ENCODE results near the gene ARL8B. TPM values are rescaled to one million over a fixed set of nuclear protein-coding genes. Genes with fewer than 3 reads are reported as not detected.

The ARL8B gene
- total RNA-seq, 1 donor from 2014 or later = 47.3 TPM

- DNase-seq (ENCODE audit: low read depth, low spot score) = no peak
Measured at GRCh38 chr3:5205165-5205941, 83.3 kb downstream of the ARL8B start.

GRCh38 chr3:5210926-5211325 is 88.8 kb downstream of the ARL8B start:
- no peak for DNase-seq (ENCODE audit: low read depth, low spot score)

- no peak for DNase-seq (ENCODE audit: low read depth, low spot score)
Measured at GRCh38 chr3:5212628-5213573, 90.8 kb downstream of the ARL8B start.

GRCh38 chr3:5213574-5213966 is 91.5 kb downstream of the ARL8B start:
- DNase-seq (ENCODE audit: low read depth, low spot score) = no peak

DNA sequence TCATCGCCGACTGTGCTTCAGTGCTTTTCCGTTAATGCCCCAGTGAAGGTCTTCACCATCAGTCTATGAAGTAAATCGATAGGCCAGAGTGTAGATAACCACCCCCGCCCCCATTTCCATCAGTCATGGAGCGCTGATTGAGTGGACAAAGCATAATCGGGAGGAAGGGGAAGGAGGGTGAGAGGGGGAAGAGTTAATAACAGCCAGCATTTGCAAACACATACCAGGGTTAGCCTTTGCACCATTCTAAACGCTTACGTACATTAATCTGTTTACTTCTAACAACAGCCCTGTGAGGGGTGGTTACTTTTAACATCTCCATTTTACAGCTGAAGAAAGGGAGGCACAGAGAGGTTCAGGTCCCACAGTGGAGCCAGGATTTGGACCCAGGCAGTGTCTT is 92.3 kb downstream of the ARL8B start:
- no peak for DNase-seq (ENCODE audit: low read depth, low spot score)

DNA sequence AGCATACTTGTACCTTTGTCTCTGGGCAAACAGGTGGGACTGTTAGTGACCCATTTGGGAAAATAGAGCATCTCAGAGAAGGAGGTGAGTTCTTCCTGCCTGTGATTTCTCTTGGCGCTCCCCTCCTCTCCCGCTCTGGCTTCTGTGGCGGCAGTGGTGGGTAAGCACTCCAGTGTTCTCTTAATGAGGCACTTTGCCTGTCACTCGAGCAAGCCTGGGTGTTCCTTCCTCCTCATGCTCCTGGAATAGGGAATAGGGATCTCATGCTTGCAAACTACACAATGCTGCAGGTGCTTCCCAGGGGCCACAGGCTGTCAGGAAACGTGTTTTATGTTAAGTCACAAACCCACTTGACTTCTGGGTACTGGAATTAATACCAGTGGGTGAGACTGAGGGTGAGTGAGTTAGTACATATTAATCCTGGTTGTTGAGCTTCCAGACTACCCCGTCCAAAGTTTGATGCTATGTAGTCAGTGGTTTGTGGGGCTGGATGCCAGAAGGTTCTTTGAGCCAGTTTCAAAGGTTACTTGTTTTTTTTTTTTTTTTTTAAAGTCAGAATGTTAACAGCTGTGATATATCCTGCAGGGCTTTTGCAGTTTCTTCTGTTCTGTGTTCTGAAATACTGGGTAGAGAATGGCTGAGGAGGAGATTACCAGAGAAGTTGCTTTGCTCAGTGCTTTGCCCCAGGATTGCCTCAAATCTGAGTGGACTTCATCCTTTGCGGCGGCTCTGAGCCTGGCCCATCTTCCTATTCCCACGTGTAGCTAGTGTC is 95.9 kb downstream of the ARL8B start:
- DNase-seq (ENCODE audit: low read depth, low spot score) = no peak

- DNase-seq (ENCODE audit: low read depth, low spot score) = no peak
Measured at GRCh38 chr3:5218815-5219214, 96.7 kb downstream of the ARL8B start.

GRCh38 chr3:5219216-5219615 is 97.1 kb downstream of the ARL8B start:
- no peak for DNase-seq (ENCODE audit: low read depth, low spot score)

DNA sequence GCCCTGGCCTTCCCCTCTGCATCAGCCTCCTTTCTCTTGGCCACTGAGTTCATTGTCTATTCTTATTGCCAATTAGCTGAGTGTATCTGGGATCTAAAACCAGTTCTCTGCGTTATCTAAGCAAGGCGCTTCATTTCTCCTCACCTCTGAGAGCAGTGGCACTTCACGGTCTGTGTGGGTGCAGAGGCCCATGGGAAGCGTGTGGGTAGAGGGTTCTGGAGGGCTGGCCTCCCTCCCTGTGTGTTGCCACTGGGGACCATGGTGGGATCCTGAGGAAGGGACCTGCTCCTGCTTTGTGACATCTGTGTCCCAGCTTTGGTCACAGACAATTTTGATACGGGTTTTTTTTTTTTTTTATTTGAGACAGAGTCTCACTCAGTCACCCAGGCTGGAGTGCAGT is 98.1 kb downstream of the ARL8B start:
- no peak for DNase-seq (ENCODE audit: low read depth, low spot score)

DNA sequence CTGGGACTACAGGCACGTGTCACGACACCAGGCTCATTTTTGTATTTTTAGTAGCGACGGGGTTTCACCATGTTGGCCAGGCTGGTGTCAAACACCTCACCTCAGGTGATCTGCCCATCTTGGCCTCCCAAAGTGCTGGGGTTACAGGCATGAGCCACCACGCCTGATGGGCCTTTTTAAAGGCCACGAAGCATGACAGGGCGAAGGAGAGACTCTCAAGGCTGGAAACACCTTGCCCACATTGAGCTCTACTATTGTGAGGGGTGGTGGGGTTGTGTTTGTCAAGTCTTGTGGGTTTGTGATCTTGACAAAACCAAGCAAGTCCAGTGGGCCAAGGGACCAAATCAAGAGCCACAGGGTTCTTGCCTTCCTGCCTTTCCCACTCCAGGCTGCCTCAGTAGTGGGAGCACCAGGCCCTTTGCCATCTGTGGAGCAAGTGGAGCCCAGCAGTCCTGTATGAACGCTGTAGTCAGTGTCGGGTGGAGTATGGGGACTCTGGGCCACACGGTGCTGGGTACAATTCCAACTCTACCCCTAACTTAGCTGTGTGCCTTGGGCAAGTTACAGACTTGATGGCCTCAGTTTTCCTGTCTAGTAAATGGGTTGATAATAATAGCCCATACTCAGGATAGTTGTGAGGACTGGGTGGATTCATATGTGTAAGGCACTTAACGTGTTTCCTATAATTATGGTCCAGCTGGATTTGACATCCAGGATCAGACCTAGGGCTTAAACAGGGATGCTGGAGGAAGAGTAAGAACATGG is 98.8 kb downstream of the ARL8B start:
- DNase-seq (ENCODE audit: low read depth, low spot score) = no peak

DNA sequence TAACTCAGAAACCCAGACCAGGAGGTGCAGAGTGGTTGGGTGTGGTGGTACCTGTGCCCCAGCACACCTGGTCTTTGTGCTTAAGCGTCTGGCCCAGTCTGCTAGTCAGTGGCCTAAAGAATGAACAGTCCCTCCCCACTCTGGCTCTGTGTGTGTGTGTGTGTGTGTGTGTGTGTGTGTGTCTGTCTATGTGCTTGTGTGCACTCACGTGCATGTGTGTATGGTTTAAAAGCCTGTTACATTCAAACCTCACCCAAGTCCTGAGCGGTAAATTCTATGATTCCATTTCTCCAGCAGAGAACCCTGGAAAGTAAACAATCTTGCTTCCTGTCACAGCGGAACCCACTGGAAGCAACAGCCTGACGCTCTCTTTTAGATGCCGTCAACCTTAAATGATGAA is 99.6 kb downstream of the ARL8B start:
- no peak for DNase-seq (ENCODE audit: low read depth, low spot score)

GRCh38 chr3:5222283-5223005 is 100.4 kb downstream of the ARL8B start:
- DNase-seq (ENCODE audit: low read depth, low spot score) = no peak

DNA sequence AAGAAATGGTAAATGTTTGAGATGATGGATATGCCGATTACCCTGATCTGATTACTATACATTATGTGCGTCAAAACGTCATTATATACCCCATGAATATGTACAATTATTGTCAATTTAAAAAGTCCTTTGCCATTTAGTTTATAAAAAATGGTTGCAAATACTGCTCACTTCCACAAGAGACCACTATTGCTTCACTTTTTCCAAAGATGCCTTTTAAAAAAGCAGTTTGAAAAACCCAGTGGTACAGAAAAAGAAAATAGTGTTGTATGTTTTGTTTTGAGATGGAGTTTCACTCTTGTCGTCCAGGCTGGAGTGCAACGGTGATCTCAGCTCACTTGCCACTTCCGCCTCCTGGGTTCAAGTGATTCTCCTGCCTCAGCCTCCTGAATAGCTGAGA is 104.7 kb downstream of the ARL8B start:
- no peak for DNase-seq (ENCODE audit: low read depth, low spot score)

- DNase-seq (ENCODE audit: low read depth, low spot score) = no peak
Measured at GRCh38 chr3:5227812-5228211, 105.7 kb downstream of the ARL8B start.

DNA sequence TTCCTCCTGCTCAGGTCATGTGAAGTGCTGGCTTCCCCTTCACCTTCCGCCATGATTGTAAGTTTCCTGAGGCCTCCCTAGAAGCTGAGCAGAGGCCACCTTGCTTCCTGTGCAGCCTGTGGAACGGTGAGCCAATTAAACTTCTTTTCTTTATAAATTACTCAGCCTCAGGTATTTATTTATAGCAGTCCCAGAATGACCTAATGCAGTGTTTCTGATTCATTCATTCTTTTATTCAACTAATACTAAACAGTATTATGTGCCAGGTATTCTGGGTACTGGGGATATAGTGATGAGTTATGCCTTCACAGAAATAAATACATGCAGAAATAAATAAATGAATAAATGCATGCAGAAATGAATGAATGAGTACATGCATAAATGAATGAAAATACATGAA is 107.3 kb downstream of the ARL8B start:
- DNase-seq (ENCODE audit: low read depth, low spot score) = no peak

Other genes starting within 250 kb of the ARL8B start
- 12.0 and 13.2 TPM in 2 replicates for gene BHLHE40, start 142.9 kb upstream of the ARL8B start, total RNA-seq
- 21.9 and 26.2 TPM in 2 replicates for gene EDEM1, start 65.4 kb downstream of the ARL8B start, total RNA-seq